OCI-LY3 (cell line): Measurements from ENCODE around the gene DDX1.

Experiments used
- CTCF ChIP-seq: fragments of 200-600, 300-600 bp; sonication (generic); IDR thresholded peaks from 2 replicates; pipeline ENCODE4 v1.5.1; 2014; ENCODE audit warnings: antibody characterized with exemption, low read length, low read depth
- EZH2phosphoT487 ChIP-seq: fragments of 200-600 bp; shearing (Covaris generic); IDR thresholded peaks from 2 replicates; pipeline ENCODE4 v1.6.1; 2018; ENCODE audit warnings: antibody characterized with exemption, mixed run types, low read depth

GRCh38 chr2:15556311-15556930 is 35.2 kb upstream of the DDX1 start:
- no peak for TF ChIP-seq CTCF
- TF ChIP-seq EZH2phosphoT487, result no peak
